ENCODE data around the gene ALK.

GRCh38 chr2:29783666-29784065 is 137.7 kb downstream of the ALK start:
- no peak for TF ChIP-seq CTCF (tag by site-specific recombination; IDR thresholded peaks at IDR 0.05)
- no peak for TF ChIP-seq MYNN (tag by site-specific recombination; IDR thresholded peaks at IDR 0.05; ENCODE audit: borderline replicate concordance)
- no peak for TF ChIP-seq BCL11A (tag by site-specific recombination; IDR thresholded peaks at IDR 0.05; ENCODE audit: low read depth)
- no peak for TF ChIP-seq ZNF701 (tag by site-specific recombination; IDR thresholded peaks at IDR 0.05)
- TF ChIP-seq ZNF830 (tag by site-specific recombination; IDR thresholded peaks at IDR 0.05; ENCODE audit: low read depth) = no peak
- TF ChIP-seq YY1 (tag by site-specific recombination; IDR thresholded peaks at IDR 0.05) = no peak
- no peak for TF ChIP-seq MZF1 (tag by site-specific recombination; IDR thresholded peaks at IDR 0.05; ENCODE audit: borderline replicate concordance)
- no peak for TF ChIP-seq ZNF292 (tag by site-specific recombination; IDR thresholded peaks at IDR 0.05; ENCODE audit: borderline replicate concordance, low read depth)

Data from HEK293 (cell line).